ENCODE results near the gene TCP11L1. TPM values are rescaled to one million over a fixed set of nuclear protein-coding genes. Genes with fewer than 3 reads are reported as not detected.

Gene TCP11L1
- total RNA-seq, 1 experiment from 2014 or later = 16.8 TPM

DNA sequence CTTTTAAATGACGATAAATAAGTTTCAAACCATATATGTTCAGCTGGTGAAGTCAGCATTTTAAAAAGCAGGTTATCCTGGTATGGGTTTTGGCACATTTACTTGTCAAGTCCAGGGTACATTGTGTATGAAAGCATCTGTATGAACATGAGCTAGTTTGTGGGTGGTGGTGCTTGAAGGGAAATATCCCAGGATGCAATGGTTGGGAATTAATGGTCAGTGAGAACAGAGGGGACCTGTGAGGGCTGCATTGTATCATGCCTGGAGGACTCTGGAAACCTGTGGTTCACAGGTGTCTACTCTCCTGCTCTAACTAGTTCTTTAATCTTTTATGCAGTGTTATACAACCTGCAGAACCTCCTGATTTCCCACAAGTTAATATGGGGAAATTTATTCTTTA, 17.9 kb upstream of the TCP11L1 start (continued):
- TF ChIP-seq, protein P1, sequence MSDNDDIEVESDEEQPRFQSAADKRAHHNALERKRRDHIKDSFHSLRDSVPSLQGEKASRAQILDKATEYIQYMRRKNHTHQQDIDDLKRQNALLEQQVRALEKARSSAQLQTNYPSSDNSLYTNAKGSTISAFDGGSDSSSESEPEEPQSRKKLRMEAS (CRISPR knock-in tag; IDR thresholded peaks at IDR 0.05) = no peak
- TF ChIP-seq NR2C2 (CRISPR knock-in tag; IDR thresholded peaks at IDR 0.05) (no peak), ZNF121 (CRISPR knock-in tag; IDR thresholded peaks at IDR 0.05) (no peak), GRHL2 (CRISPR knock-in tag; IDR thresholded peaks at IDR 0.05; ENCODE audit: insufficient replicate concordance, severe bottlenecking) (no peak), ATF1 (CRISPR knock-in tag; IDR thresholded peaks at IDR 0.05) (no peak), ELF4 (CRISPR knock-in tag; IDR thresholded peaks at IDR 0.05; ENCODE audit: low read depth) (no peak), NFE2L1 (CRISPR knock-in tag; IDR thresholded peaks at IDR 0.05) (no peak)
- TF ChIP-seq, protein P2, sequence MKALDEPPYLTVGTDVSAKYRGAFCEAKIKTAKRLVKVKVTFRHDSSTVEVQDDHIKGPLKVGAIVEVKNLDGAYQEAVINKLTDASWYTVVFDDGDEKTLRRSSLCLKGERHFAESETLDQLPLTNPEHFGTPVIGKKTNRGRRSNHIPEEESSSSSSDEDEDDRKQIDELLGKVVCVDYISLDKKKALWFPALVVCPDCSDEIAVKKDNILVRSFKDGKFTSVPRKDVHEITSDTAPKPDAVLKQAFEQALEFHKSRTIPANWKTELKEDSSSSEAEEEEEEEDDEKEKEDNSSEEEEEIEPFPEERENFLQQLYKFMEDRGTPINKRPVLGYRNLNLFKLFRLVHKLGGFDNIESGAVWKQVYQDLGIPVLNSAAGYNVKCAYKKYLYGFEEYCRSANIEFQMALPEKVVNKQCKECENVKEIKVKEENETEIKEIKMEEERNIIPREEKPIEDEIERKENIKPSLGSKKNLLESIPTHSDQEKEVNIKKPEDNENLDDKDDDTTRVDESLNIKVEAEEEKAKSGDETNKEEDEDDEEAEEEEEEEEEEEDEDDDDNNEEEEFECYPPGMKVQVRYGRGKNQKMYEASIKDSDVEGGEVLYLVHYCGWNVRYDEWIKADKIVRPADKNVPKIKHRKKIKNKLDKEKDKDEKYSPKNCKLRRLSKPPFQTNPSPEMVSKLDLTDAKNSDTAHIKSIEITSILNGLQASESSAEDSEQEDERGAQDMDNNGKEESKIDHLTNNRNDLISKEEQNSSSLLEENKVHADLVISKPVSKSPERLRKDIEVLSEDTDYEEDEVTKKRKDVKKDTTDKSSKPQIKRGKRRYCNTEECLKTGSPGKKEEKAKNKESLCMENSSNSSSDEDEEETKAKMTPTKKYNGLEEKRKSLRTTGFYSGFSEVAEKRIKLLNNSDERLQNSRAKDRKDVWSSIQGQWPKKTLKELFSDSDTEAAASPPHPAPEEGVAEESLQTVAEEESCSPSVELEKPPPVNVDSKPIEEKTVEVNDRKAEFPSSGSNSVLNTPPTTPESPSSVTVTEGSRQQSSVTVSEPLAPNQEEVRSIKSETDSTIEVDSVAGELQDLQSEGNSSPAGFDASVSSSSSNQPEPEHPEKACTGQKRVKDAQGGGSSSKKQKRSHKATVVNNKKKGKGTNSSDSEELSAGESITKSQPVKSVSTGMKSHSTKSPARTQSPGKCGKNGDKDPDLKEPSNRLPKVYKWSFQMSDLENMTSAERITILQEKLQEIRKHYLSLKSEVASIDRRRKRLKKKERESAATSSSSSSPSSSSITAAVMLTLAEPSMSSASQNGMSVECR (CRISPR knock-in tag; IDR thresholded peaks at IDR 0.05; ENCODE audit: borderline replicate concordance) = no peak
- TF ChIP-seq, protein P3, sequence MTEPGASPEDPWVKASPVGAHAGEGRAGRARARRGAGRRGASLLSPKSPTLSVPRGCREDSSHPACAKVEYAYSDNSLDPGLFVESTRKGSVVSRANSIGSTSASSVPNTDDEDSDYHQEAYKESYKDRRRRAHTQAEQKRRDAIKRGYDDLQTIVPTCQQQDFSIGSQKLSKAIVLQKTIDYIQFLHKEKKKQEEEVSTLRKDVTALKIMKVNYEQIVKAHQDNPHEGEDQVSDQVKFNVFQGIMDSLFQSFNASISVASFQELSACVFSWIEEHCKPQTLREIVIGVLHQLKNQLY (CRISPR knock-in tag; IDR thresholded peaks at IDR 0.05) = no peak
- TF ChIP-seq, protein P4, sequence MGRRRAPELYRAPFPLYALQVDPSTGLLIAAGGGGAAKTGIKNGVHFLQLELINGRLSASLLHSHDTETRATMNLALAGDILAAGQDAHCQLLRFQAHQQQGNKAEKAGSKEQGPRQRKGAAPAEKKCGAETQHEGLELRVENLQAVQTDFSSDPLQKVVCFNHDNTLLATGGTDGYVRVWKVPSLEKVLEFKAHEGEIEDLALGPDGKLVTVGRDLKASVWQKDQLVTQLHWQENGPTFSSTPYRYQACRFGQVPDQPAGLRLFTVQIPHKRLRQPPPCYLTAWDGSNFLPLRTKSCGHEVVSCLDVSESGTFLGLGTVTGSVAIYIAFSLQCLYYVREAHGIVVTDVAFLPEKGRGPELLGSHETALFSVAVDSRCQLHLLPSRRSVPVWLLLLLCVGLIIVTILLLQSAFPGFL (CRISPR knock-in tag; IDR thresholded peaks at IDR 0.05; ENCODE audit: borderline replicate concordance) = no peak

DNA sequence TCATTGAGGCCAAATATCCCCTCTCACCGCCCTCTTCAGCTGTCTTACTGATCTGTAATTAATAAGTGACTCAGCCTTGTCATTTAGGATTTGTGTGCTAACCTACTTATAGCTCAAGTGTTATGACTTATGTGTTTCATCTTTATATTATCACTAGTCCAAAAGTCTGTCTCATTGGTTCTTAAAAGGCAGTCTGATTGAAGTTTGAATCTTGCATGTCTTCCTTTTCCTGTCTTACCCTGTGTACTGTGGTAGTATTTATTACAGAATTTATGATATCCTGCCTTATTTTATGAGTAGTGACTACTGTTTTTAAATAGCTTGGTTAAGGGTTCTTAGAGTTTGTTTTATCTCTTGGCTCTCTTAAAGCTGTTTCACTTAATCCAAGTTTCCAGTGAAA, 17.4 kb upstream of the TCP11L1 start:
- Mint-ChIP-seq H3K36me3 (no peaks in the 10 kb centered on the region), H3K9me3 (no peaks in the 10 kb centered on the region), H3K4me3 (no peak overlapping the region), H3K27ac (no peak overlapping the region), H3K4me1 (peaks cover 28% of the 10 kb centered on the region), H3K27me3 (ENCODE audit: low read depth) (peaks cover 10% of the 10 kb centered on the region)
- ATAC-seq (no peak), DNase-seq (ENCODE audit: low spot score) (no peak)
- ChIA-PET POLR2A (no interaction called here), CTCF (interaction anchor here (0.5 to 1.7 kb wide), 3 partner anchors 44 to 494 kb away, joined by 3 to 5 read pairs (median 4); no protein-coding TSS in a partner anchor)
- TF ChIP-seq, protein P5, sequence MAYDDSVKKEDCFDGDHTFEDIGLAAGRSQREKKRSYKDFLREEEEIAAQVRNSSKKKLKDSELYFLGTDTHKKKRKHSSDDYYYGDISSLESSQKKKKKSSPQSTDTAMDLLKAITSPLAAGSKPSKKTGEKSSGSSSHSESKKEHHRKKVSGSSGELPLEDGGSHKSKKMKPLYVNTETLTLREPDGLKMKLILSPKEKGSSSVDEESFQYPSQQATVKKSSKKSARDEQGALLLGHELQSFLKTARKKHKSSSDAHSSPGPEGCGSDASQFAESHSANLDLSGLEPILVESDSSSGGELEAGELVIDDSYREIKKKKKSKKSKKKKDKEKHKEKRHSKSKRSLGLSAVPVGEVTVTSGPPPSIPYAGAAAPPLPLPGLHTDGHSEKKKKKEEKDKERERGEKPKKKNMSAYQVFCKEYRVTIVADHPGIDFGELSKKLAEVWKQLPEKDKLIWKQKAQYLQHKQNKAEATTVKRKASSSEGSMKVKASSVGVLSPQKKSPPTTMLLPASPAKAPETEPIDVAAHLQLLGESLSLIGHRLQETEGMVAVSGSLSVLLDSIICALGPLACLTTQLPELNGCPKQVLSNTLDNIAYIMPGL (CRISPR knock-in tag; IDR thresholded peaks at IDR 0.05) = no peak
- TF ChIP-seq, protein P3 (CRISPR knock-in tag; IDR thresholded peaks at IDR 0.05) = no peak
- TF ChIP-seq, protein P6, sequence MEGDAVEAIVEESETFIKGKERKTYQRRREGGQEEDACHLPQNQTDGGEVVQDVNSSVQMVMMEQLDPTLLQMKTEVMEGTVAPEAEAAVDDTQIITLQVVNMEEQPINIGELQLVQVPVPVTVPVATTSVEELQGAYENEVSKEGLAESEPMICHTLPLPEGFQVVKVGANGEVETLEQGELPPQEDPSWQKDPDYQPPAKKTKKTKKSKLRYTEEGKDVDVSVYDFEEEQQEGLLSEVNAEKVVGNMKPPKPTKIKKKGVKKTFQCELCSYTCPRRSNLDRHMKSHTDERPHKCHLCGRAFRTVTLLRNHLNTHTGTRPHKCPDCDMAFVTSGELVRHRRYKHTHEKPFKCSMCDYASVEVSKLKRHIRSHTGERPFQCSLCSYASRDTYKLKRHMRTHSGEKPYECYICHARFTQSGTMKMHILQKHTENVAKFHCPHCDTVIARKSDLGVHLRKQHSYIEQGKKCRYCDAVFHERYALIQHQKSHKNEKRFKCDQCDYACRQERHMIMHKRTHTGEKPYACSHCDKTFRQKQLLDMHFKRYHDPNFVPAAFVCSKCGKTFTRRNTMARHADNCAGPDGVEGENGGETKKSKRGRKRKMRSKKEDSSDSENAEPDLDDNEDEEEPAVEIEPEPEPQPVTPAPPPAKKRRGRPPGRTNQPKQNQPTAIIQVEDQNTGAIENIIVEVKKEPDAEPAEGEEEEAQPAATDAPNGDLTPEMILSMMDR (IDR thresholded peaks at IDR 0.05) = no peak
- no peak for TF ChIP-seq RELA (CRISPR knock-in tag; IDR thresholded peaks at IDR 0.05; ENCODE audit: borderline replicate concordance)
- no peak for TF ChIP-seq MYBL2 (CRISPR knock-in tag; IDR thresholded peaks at IDR 0.05)
- TF ChIP-seq, protein P7, sequence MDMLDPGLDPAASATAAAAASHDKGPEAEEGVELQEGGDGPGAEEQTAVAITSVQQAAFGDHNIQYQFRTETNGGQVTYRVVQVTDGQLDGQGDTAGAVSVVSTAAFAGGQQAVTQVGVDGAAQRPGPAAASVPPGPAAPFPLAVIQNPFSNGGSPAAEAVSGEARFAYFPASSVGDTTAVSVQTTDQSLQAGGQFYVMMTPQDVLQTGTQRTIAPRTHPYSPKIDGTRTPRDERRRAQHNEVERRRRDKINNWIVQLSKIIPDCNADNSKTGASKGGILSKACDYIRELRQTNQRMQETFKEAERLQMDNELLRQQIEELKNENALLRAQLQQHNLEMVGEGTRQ (CRISPR knock-in tag; IDR thresholded peaks at IDR 0.05) = no peak
- TF ChIP-seq JUN (CRISPR knock-in tag; IDR thresholded peaks at IDR 0.05) = no peak

Measured in WTC11 (cell line).